Stimulated activated CD4-positive, alpha-beta T cell treated with anti-CD3 and anti-CD28 coated beads, TNF-alpha, amount 100 ng/mL, for 48 hours (primary cell): ENCODE measurements around the gene DLL3.

ENCODE experiments used
- DNase-seq, 3 donors: peaks; one replicate each; pipeline ENCODE4 v3.0.0-alpha.2; 2020; ENCODE audit warnings: low read depth in 3 of 3

Gene DLL3

DNA sequence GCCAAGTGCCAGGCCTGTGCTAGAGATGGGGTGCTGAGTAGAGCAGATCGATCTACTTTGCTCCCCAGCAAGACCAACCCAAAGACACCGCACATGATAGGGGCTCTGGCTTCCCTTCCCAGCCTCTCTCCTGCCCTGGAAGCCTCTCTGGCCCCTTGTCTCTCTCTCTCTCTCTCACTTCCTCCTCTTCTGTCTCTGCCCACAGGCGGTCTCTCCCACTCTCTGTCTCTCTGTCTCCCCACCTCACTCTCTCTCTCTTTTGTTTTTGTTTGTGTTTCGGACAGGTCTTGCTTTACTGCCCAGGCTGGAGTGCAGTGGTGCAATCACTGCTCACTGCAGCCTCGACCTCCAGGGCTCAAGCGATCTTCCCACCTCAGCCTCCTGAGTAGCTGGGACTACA, 17.5 kb downstream of the DLL3 start:
- no peak for DNase-seq

GRCh38 chr19:39517432-39517831, 18.7 kb downstream of the DLL3 start:
- DNase-seq = no peak

DNA sequence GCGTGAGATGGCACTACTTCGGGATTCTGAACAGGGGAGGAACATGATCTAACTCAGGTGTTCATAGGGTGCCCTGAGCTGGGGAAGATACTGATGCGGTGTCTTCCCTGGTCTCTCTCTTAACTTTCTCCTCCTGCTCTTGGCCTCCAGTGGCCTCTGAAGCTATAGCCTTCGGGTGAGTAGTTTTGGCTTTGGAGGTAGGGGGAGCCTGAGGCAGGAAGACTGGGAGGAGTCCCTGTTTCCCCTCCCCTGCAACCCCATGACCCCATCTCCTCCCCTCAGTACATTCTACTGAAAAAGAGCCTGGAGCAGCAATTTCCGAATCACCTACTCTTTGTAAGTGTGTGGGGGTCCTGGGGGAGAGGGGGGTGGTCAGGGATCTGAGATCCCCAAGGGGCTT, 19.7 kb downstream of the DLL3 start:
- DNase-seq = no peak

GRCh38 chr19:39518975-39519374, 20.2 kb downstream of the DLL3 start:
- no peak for DNase-seq

GRCh38 chr19:39520541-39521484, 22.1 kb downstream of the DLL3 start:
- DNase-seq = no peak

DNA sequence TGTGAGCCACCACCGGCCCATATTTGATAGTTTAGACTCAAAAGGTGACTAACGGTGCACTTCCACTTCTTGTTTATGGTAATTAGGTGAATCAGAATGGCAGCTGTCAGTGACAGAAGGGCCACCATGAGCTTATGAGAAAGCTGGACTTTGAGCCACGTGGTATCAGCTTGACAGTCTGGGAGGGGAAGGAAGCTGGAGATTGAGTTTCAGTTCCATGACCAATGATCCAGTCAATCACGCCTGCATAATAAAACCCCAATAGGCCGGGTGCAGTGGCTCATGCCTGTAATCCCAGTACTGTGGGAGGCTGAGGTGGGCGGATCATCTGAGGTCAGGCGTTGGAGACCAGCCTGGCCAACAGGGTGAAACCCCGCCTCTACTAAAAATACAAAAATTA, 25.7 kb downstream of the DLL3 start:
- no peak for DNase-seq

DNA sequence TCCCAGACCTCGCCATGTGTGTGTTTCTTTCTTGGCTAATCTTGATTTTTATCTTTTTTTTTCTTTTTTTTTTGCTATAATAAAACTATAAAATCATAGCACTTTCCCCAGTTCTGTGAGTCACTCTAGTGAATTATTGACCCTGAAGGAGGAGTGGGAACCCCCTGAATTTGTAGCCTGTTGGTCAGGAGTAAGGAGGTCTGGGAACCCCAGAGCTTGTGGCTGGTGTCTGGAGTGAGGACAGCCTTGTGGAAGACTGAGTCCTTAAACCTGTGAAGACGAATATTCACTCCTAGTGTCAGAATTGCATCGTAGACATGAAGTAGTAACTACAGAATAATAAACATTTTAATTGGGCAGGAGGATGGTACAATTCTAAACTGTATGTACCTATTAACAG, 26.5 kb downstream of the DLL3 start:
- DNase-seq = no peak

- no peak for DNase-seq
These were observed 33.1 kb downstream of the DLL3 start for GRCh38 chr19:39531834-39532232.

DNA sequence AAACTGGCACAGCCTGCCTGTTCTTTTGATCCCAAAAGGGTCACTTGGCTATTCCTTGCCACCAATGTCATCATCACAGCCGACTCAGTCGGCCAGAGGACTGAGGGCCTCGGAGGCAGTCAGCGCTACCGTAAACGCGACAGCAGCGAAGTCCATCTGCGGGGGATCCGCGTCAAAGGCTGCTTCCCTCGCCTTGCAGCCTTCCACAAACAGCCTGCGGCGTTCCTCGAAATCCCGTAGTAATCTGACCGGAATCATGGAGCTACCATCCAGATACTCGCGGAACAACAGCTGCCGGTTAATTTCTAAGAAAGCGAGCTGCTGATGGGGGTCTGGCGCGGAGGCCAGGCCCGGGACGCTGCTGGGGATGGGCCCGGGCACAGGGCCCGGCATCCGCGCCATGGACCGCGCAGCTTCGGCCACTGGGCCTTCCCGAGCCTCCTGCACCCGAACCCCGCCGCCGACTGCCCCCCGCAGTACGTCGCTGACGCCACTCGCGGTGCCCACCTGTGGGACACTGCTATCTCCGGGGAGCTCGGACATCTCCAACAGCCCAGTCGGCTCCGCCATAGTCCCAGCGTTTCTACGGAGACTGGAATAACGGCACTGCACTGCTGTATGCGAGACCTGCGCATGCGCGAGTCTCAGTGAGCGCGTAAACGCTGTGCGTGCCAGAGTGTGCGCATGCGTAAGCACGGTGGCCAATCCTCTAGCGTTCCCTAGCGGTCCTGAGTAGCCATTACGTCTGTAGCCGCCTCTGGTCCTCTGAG, 33.7 kb downstream of the DLL3 start, which contains the start of gene EID2B:
Gene EID2B, minus strand, starts transcription at position 620 of the 770 bp plus-strand sequence. Its CDS starts 50 bp downstream, at position 570.
- DNase-seq = peak; percentile 89 to 92 (median 91)

DNA sequence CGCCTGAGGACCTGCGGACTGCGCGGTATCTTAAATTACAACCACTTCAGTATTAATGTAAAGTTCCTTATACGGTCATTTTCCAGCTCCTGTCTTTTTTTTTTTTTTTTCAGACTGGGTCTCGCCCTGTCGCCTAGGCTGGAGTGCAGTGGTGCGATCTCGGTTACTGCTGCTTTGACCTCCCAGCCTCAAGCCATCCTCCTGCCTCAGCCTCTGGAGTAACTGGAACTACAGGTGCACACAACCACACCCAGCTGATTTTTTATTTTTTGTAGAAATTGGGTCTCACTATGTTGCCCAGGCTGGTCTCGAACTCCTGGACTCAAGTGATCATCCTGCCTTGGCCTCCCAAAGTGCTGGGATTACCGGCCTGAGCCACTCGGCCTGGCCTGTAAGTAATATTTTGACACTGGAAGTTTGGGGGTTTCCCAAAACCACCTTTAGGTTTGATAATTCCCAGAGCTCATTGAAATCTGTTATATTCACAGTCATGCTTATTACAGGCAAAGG, 34.3 kb downstream of the DLL3 start:
- no peak for DNase-seq

DNA sequence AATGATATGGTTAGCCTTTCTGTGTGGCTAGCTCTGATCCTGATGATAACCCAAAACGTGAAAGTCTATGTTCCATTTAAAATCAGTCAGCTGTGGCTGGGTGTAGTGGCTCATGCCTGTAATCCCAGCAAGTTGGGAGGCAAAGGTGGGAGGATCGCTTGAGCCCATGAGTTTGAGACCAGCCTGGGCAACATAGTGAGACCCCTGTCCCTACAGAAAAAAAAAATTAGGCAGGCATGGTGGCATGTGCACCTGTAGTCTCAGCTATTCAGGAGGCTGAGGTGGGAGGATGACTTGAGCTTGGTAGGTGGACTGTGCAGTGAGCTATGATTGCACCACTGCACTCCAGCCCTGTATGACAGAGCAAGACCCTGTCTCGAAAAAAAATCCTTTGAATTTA, 35.0 kb downstream of the DLL3 start:
- no peak for DNase-seq

GRCh38 chr19:39539165-39539517, 40.4 kb downstream of the DLL3 start:
- DNase-seq = no peak

DNA sequence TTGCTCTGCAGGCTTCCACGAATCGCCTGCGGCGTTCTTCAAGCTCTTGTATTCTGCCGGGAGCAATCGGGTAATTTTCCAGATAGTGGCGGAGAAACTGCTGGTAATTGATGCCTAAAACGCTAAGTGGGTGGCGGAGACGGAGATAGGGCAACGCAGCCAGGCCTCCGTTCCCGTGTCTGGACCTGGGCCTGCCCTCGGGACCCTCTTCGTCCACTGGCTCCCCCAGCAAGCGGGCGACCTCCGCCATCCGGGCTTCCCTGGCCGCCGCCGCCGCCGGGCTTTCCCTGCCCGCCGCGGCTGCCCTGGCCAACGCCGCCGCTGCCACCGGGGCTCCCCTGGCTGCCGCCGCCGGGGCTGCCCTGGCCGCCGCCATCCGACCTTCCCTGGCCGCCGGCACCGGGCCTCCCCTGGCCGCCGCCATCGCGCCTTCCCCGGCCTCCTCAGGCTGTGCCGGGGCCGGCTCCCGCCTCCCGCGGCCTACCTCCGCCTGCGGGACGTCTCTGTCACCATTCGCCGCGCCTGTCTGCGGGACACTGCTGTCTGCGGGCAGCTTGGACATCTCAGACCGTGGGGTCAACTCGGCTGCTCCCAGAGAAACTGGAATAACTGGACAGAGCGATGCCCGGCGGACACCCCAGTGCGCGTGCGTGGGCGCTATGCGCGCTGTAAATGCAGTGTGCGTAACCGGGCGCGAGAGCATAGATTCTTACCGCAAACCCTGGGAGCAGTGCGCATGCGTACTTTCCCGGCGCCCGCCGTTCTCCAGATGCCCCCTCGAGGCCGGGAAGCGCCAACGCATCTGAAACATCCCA, 41.0 kb downstream of the DLL3 start, which contains the start of gene EID2:
Gene EID2, minus strand, starts transcription at position 644 of the 815 bp plus-strand sequence. Its CDS starts 82 bp downstream, at position 562.
- peak; percentile 91 to 95 (median 92) for DNase-seq

- no peak for DNase-seq
These were observed 41.6 kb downstream of the DLL3 start for GRCh38 chr19:39540333-39540673.

DNA sequence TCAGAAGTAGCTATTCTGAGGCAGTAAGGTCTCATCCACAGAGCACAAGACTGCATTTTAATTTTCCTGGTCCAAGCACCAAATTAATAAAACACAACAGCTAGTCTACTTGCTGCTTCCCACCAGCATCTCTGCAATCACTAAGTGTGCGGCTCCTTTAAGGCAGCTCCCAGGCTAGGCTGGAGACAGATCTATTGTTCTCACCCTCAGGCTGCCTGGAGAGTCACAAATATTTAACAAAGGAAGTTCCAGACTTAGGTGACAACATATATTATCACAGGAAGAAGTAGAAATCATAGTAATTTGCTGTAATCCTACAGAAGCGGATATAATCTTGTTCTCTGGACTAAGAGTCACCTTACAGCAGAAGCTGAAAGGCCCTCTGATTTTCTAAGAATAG, 43.5 kb downstream of the DLL3 start:
- no peak for DNase-seq

GRCh38 chr19:39543477-39543857, 44.7 kb downstream of the DLL3 start:
- no peak for DNase-seq

DNA sequence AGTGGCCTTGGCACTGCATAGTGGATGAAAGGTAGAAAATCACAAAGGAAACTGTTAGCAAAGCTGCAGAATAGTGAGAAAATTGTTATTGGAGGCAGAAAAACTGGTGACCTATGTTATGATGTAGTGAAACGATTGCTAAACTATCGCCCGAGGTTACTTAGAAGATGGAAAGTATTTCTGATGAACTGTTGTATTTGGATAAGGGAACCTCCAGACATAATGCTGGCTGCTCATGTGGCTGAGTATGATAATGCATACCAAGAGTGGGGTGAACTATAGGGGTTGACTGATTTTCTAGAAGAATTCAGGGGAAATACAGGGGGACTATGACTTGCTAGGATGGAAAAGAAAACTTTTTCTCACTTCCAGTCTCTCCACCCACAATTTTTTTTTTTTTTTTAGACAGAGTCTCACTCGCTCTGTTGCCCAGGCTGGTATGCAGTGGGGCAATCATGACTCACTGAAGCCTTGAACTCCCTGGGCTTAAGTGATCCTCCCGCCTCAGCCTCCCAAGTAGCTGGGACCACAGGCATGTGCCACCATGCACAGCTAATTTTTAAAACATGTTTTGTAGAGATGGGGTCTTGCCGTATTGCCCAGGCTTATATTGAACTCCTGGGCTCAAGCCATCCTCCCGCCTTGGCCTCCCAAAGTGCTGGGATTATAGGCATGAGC, 45.6 kb downstream of the DLL3 start:
- no peak for DNase-seq

- DNase-seq = no peak
These were observed 46.2 kb downstream of the DLL3 start for GRCh38 chr19:39544911-39545310.

DNA sequence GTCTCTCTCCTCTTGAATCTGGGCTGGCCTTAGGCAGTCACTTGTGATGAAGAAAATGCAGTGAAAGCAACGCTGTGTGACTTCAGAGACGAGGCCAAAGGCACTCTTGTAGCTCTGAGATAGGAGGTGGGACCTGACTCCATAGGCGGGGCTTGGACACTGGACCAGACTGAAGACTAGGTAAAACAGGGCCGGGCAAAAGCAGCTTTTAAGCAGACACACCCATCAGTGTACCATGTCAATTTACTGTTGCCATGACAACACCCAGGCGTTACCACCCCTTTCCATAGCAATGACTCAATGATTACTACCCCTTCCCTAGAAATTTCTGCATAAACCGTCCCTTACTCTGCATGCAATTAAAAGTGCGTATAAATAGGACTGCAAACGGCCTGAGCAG, 47.9 kb downstream of the DLL3 start:
- DNase-seq = no peak

DNA sequence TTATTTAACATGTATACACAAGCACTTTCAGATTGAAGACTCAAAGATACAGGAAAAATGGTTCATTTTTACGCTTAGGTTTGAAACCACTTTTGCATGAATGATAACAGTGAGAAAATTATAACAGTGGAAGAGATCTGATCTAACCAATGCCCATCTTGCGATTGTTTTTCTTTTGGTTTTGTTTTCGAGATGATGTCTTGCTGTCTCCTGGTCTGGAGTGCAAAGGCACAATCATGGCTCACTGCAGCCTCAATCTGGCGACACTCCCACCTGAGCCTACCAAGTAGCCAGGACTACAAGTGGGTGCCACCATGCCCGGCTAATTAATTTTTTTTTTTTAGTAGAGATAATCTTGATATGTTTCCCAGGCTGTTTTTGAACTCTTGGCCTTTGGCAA, 51.5 kb downstream of the DLL3 start:
- no peak for DNase-seq

DNA sequence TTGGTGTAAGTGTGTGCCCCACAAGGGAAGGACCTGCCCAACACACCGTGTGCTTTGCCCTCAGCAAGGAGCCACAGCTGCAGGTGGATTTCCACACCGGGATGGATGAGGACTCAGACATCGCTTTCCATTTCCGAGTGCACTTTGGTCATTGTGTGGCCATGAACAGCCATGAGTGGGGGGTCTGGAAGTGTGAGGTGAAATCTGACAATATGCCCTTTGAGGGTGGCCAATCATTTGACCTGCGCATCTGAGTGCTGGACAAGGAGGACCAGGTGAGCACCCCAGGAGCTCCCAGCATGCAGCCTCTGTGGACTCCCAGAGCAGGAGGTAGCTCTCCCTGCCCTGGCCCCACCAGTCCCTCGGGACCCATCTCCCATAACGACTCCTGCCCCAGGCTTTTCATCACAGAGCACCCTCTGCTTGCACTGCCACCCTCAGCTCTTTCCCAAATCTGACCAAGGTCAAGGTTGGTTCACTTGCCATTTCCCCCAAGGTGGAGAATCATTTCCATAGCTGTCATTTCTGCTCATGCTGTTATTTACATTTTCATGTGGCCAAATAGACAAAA, 54.4 kb downstream of the DLL3 start:
- no peak for DNase-seq
